Measurements from ENCODE around the gene SFTA2.
A peak's percentile ranks its signal among the peaks of the same experiment; 100 is the strongest.
"Not testable (repeated sequence)": the region's sequence is repeated elsewhere in the genome, so short reads cannot be mapped to it uniquely, and the experiment has no call there.

Gene SFTA2

GRCh38 chr6:30914076-30914853, 17.7 kb downstream of the SFTA2 start, which contains the start of gene VARS2:
Gene VARS2 (plus strand): TSS chr6:30914238. CDS start chr6:30914837, 599 bp downstream.
- DNase-seq (ENCODE audit: low read depth in 3 of 3, low spot score in 1 of 3) = peak; percentile 65 to 83 (median 78)

GRCh38 chr6:30913721-30914075, 18.3 kb downstream of the SFTA2 start:
- DNase-seq (ENCODE audit: low read depth in 3 of 3, low spot score in 1 of 3) = peak in 1 of 3 donors; percentile 5

- DNase-seq (ENCODE audit: low read depth in 3 of 3, low spot score in 1 of 3) = no peak
Measured at GRCh38 chr6:30912746-30913520, 19.0 kb downstream of the SFTA2 start.

DNA sequence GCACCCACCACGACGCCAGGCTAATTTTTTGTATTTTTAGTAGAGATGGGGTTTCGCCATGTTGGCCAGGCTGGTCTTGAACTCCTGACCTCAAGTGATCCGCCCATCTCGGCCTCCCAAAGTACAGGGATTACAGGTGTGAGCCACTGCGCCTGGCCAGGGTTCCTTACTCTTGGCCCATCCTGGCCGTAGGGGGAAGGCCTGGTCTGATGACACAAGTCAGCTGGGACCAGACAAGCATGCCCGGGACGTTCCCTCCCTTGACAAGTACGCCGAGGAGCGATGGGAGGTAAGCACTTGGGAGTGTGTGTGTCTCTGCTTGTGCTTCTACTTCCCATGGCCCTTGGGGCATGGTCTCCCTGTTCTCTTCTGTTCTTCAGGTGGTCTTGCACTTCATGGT, 21.5 kb downstream of the SFTA2 start:
- DNase-seq (ENCODE audit: low read depth in 3 of 3, low spot score in 1 of 3) = not testable (repeated sequence)

DNA sequence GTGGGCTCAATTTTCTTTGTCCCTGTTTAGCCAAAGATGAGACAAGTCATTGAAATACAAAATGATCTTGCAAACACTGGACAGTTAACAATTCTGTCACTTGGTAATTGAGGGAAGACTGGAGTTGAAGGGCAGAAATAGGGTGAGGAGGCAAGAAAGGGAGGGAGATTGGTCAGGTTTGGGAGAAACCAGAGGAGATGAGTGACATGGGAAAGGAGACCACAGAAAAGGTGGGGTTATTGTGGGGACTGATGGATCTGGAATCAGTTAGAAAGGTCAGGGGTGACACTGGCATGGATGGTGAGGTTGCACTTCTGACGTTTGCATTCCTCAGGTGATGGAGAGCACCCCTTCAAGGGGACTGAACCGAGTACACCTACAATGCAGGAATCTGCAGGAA, 23.3 kb downstream of the SFTA2 start:
- no peak for DNase-seq (ENCODE audit: low read depth in 3 of 3, low spot score in 1 of 3)

DNA sequence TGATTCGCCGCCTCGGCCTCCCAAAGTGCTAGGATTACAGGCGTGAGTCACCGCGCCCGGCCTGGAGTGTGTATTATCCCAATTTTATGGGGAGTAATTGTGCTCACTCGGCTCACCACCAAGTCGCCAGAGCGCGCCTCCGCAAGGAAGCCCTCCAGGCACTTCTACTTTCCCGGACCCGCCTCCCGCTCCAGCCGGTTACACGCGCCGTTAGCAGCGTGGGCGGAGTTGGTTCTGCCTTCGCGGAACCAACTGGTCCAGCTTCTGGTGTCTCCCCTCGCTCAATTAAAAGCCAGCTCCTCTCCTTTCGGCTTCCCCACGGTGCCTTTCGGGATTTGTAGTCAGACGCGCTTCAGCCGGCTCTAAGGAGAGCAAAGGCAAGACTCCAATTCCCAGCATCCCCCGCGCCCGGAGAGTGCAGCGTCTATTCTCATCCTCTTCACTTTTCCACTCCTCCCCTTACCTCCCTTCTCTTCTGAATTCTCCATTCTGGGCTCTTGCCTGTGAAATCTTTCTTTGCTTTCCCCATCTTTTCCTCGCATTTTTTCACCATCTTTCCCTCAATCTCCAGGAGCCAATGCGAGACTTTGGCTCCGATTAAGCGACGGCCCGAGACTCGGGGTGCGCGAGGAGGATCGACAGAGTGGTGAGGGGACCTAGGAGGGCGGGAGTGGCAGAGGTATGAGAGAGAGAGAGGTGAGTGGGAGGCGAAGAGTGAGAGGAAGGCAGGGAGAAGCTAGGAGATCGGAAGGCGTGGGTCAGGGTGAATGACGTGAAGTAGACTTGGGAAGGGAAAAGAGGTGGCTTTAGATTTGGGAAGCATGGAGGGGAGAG, 24.0 kb downstream of the SFTA2 start, which contains the start of gene GTF2H4:
GTF2H4 (plus strand) TSS at position 450 of the 834 bp plus-strand sequence.
- peak; percentile 86 to 88 (median 87) for DNase-seq (ENCODE audit: low read depth in 3 of 3, low spot score in 1 of 3)

GRCh38 chr6:30907290-30907757, 24.6 kb downstream of the SFTA2 start:
- DNase-seq (ENCODE audit: low read depth in 3 of 3, low spot score in 1 of 3) = not testable (repeated sequence)

- no peak for DNase-seq (ENCODE audit: low read depth in 3 of 3, low spot score in 1 of 3)
Measured at GRCh38 chr6:30903236-30903635, 28.7 kb downstream of the SFTA2 start.

DNA sequence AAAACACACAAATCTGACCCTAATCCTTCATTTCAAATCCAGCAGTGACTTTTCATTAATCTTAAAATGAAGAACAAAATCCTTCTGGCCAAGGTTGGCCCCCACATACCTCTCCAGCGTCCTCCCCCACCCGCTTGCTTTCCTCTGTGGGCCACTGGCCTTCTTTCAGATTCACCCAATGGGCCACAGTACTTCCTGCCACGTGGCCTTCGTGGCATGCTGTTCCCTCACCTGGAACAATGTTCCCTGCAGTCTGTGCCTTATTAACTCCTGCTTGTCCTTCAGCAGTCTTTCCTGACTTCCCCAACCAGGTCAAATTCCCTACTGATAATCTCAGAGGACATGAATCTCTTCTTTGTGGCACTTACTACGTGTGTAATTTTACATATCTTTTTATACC, 29.3 kb downstream of the SFTA2 start:
- no peak for DNase-seq (ENCODE audit: low read depth in 3 of 3, low spot score in 1 of 3)

DNA sequence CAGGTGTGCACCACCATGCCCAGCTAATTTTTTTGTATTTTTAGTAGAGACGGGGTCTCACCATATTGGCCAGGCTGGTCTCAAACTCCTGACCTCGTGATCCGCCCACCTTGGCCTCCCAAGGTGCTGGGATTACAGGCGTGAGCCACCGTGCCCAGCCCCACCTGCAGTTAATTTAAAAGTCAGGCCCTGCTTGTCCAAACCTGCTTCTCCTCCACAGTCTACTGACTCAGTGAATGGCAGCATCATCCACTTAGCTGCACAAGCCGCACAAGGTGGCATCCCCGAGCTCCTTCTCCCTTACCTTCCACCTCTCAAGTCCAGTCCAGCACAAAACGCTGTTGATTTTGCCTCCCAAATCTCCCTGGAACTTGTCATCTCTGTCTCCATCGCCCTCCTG, 29.8 kb downstream of the SFTA2 start:
- DNase-seq (ENCODE audit: low read depth in 3 of 3, low spot score in 1 of 3) = not testable (repeated sequence)

- no peak for DNase-seq (ENCODE audit: low read depth in 3 of 3, low spot score in 1 of 3)
Measured at GRCh38 chr6:30901436-30901835, 30.5 kb downstream of the SFTA2 start.

DNA sequence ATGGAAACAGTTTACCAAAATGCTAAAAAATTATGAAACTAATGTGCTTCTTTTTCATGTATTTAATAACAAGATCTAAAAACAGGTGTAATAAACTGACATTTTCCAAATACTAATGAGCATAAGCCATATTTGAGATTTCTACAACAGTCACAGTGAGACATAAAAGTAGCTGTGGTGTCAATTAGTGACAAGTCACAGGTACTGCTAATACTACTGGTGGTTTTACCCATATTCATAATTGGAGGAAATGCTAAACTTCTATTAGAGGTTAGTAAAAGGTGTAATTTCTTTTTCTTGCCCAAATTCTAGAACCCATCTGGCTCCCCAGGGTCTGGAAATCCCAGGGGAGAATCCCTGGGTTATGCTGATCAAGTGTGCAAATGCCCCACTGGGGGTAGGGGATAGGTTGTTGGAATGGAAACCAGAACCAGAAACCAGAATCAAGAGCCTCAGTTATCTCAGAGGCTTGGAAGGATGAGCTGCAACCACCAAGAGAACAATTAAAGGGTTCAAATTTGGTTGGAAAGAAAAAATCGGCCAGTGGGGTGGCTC, 31.0 kb downstream of the SFTA2 start:
- no peak for DNase-seq (ENCODE audit: low read depth in 3 of 3, low spot score in 1 of 3)

DNA sequence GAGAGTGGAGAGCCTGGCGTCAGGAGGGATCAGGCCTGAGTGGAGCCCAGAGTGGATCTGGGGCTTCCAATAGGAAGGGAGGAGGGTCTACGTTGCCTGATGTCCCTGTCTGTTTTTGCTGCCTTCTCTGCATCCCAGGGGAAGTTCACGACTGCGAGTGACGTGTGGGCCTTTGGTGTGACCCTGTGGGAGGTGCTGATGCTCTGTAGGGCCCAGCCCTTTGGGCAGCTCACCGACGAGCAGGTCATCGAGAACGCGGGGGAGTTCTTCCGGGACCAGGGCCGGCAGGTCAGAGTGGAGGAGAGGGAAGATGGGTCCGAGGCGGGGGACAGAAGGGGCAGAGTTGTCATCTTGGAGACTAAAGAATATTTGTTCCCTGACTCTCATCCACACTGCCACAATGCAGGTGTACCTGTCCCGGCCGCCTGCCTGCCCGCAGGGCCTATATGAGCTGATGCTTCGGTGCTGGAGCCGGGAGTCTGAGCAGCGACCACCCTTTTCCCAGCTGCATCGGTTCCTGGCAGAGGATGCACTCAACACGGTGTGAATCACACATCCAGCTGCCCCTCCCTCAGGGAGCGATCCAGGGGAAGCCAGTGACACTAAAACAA, 33.1 kb downstream of the SFTA2 start:
- no peak for DNase-seq (ENCODE audit: low read depth in 3 of 3, low spot score in 1 of 3)

GRCh38 chr6:30897882-30898281, 34.1 kb downstream of the SFTA2 start:
- no peak for DNase-seq (ENCODE audit: low read depth in 3 of 3, low spot score in 1 of 3)

DNA sequence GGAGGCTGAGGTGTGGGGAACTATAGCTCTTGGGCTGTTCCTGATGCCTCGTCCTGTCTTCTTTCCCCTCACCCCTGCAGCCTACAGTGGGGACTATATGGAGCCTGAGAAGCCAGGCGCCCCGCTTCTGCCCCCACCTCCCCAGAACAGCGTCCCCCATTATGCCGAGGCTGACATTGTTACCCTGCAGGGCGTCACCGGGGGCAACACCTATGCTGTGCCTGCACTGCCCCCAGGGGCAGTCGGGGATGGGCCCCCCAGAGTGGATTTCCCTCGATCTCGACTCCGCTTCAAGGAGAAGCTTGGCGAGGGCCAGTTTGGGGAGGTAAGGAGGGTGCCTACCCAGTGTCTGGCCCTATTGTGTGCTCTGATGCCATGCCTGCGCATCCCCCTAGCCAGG, 35.4 kb downstream of the SFTA2 start:
- no peak for DNase-seq (ENCODE audit: low read depth in 3 of 3, low spot score in 1 of 3)

GRCh38 chr6:30895343-30895742, 36.6 kb downstream of the SFTA2 start:
- no peak for DNase-seq (ENCODE audit: low read depth in 3 of 3, low spot score in 1 of 3)

- no peak for DNase-seq (ENCODE audit: low read depth in 3 of 3, low spot score in 1 of 3)
Measured at GRCh38 chr6:30894935-30895334, 37.0 kb downstream of the SFTA2 start.

GRCh38 chr6:30894381-30894780, 37.6 kb downstream of the SFTA2 start:
- DNase-seq (ENCODE audit: low read depth in 3 of 3, low spot score in 1 of 3) = no peak

GRCh38 chr6:30893666-30894065, 38.3 kb downstream of the SFTA2 start:
- DNase-seq (ENCODE audit: low read depth in 3 of 3, low spot score in 1 of 3) = no peak

- no peak for DNase-seq (ENCODE audit: low read depth in 3 of 3, low spot score in 1 of 3)
Measured at GRCh38 chr6:30893001-30893591, 38.9 kb downstream of the SFTA2 start.

All from stimulated activated CD4-positive, alpha-beta T cell treated with anti-CD3 and anti-CD28 coated beads, TNF-alpha, amount 100 ng/mL, for 1 hour (primary cell).